HT1080 (cell line): ENCODE results near the gene RAB32. TPM values are rescaled to one million over a fixed set of nuclear protein-coding genes. Genes with fewer than 3 reads are reported as not detected.

Experiments used
- DNase-seq: peaks from one replicate; pipeline ENCODE4 v3.0.0-alpha.2; 2015; ENCODE audit warnings: low read depth
- total RNA-seq: library from RNA; depleted of rRNA; stranded (reverse); fragments of >200 nt; shearing (Covaris generic); gene quantifications from 2 replicates; pipeline ENCODE4 v1.2.3, GENCODE V29; 2014; rRNA removed

The RAB32 gene
- total RNA-seq, 1 experiment from 2014 or later = 33.2 TPM

DNA sequence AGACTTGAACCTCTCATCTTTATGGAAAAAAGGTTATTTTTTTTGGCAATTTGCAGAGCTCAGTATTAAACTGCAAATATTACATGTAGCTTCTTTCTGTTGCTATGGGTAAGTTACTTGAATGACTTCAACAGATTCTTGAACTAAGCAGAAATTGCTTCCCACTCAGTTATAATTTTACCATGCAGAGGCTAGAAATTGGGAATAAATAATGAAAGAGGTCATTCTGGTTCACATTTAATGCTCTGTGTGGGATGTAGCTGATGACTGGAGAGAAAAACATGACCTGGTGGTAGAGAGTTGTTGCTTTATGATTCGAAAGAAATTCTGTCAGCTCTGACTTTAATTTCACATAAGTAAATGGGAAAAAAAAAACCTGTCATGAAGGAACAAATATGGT is 38.3 kb downstream of the RAB32 start:
- DNase-seq = no peak

- DNase-seq = no peak
Observed at GRCh38 chr6:146582857-146583256, 39.2 kb downstream of the RAB32 start.

GRCh38 chr6:146583966-146584365 is 40.3 kb downstream of the RAB32 start:
- no peak for DNase-seq

GRCh38 chr6:146587459-146587858 is 43.8 kb downstream of the RAB32 start:
- DNase-seq = no peak

DNA sequence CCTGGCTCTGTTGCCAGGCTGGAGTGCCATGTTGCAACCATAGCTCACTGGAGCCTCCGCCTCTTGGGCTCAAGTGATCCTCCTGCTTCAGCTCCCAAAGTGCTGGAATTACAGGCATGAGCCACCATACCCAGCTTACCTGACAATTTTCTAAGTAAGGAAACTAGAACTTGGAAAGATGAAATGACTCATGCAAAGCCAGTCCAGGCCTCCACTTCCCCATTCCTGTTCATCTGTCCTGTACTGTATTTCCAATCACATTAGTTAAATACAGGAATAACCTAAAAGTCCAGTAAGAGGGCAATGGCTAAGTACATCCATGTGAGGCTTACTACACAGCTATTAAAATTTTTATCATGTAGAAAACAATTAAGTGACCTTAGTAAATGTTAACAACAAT is 46.9 kb downstream of the RAB32 start:
- no peak for DNase-seq

GRCh38 chr6:146592451-146592850 is 48.8 kb downstream of the RAB32 start:
- DNase-seq = no peak

DNA sequence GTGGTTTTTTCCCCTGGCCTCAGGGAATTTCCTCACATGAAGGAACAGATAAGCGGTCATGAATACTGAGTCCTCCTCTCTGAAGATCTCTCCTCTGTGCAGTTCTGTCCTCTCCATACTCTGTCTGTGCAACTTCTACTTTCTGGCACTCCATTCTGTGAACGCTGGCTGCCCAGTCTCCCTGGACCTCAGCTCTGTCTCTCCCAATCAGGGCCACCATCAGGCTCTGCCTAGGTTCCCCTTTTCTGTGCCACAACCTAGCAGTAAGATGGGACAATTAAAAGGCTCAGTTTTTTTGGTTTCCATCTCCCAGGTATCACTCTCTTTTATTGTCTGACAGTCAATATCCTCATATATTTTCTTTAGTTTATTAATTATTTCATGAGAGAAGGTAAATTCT is 50.4 kb downstream of the RAB32 start:
- no peak for DNase-seq

DNA sequence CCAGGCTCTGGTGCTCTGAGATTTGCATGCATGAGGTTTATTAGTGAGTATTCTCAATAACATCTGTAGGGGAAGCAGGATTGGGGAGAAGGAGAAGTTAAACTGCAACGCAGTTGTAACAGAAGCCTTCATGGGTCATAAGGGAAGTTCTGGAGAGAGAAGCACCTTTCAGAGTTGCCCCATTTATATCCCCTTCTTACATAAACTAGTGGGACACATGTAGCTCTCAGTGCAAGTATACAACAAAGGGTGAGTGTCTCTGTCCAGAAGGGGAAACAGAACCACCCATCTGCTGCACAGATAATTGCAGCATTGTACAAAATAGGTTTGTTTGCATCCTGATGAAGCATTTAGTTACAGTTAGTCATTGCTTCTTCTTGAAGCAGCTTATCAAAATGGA is 50.9 kb downstream of the RAB32 start:
- no peak for DNase-seq

- DNase-seq = no peak
Observed at GRCh38 chr6:146595972-146596731, 52.5 kb downstream of the RAB32 start.

DNA sequence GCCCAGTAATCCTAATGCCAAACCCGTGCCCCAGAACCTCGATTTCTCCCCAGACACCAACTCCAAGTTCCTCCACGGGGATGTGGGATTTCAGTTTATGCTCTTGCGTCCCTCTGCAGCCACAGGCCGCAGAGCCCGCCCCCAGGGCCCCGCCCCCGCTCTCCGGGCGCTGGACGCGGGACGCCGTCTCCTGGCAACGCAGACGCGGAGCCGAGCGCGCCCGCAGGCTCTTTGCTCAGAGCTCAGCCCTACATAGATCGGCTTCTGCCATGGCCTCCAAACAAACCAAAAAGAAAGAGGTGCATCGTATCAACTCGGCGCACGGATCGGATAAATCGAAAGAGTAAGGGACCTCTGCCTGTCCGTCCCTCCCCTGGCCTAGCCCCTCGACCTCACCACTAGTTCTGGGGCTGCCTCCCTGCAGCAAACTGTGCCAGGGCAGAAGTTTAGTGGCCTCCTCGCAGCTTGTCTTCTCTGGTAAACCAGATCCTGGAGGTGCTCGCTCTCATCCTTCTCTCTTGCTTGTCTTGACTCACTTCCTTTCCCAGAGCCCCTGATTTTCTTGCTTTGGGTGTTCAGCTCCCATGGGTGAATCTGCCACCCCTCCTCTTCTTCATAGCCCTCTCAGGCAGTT is 55.3 kb downstream of the RAB32 start, which contains the start of gene ADGB:
Gene ADGB (plus strand): TSS at position 201 of the 634 bp plus-strand sequence. CDS start 69 bp downstream, at position 270.
- DNase-seq = peak; percentile 35

DNA sequence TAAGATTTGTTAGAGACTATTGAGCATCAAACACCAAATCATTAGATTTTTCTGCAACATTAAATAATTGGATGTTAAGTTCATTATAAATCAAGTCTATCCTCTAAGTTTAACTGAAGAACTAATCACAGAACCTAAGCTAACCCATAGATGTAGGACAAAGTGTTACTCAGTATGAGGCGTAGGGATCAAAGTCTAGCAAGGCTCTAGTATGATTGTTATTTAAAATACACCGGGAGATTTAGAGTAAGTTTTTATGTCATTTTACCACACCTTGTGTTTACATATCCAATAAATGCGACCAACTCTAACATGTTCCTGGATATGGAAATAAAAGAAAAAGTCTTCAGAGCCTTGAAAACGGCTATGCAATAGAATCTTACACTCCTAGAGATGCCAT is 57.7 kb downstream of the RAB32 start:
- DNase-seq = no peak

DNA sequence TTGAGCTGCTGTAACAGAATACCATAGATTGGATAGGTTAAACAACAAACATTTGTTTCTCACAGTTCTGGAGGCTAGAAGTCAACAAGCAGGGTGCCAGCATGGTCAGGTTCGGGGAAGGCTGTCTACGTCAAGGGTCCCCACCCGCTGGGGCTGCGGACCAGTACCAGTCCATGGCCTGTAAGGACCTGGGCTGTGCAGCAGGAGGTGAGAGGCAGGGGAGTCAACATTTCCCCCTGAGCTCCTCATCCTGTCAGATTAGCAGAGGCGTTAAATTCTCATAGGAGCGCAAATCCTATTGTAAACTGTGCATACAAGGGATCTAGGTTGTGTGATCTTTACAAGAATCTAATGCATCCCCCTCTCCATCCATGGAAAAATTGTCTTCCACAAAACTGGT is 58.9 kb downstream of the RAB32 start:
- no peak for DNase-seq

Other genes with a start within 250 kb of the RAB32 start
- not detected in 2 replicates for gene ADGB, start 55.1 kb downstream of the RAB32 start, total RNA-seq